K562 (cell line): Measurements from ENCODE around the gene DEGS2. TPM values are rescaled to one million over a fixed set of nuclear protein-coding genes. Genes with fewer than 3 reads are reported as not detected.

Source experiments
- CBX8 ChIP-seq: fragments of 200-600 bp; sonication (generic); IDR thresholded peaks from 2 replicates; pipeline ENCODE4 v1.6.1; 2012; ENCODE audit warnings: borderline replicate concordance, mixed run types, low read depth, mild to moderate bottlenecking, moderate library complexity, mixed read lengths, low read length, control low read depth, inconsistent platforms; ENCODE audit not compliant: poor library complexity, severe bottlenecking; ENCODE audit errors: extremely low read depth
- CSDE1 ChIP-seq, 2 experiments: fragments of 450-650 bp; IDR thresholded peaks; 2 replicates each; pipeline ENCODE4 v1.6.1; 2016; ENCODE audit warnings: mild to moderate bottlenecking in 1 of 2
- DIDO1 ChIP-seq: fragments of 450-650 bp; IDR thresholded peaks from 2 replicates; pipeline ENCODE4 v1.6.1; 2016; ENCODE audit warnings: low read depth, missing biosample characterization, missing genetic modification characterization
- FOXJ2 ChIP-seq: fragments of 200-800 bp; sonication (Bioruptor generic); IDR thresholded peaks from 2 replicates; pipeline ENCODE4 v1.6.1; 2016; ENCODE audit warnings: missing genetic modification characterization, missing compliant biosample characterization
- HCFC1 ChIP-seq: IDR thresholded peaks from 2 replicates; pipeline ENCODE4 v1.6.1; 2012; ENCODE audit warnings: low read depth, low read length, improper control_type of control experiment
- L3MBTL2 ChIP-seq: fragments of 450-650 bp; IDR thresholded peaks from 2 replicates; pipeline ENCODE4 v1.6.1; 2016; ENCODE audit warnings: mild to moderate bottlenecking, moderate library complexity
- MTF1 ChIP-seq: fragments of 250-450 bp; sonication (Bioruptor Pico); IDR thresholded peaks from 2 replicates; pipeline ENCODE4 v1.9.0; 2021; ENCODE audit warnings: moderate library complexity, mild to moderate bottlenecking, inconsistent platforms, borderline replicate concordance
- NR2C1 ChIP-seq, 2 experiments: fragments of 450-650 bp; IDR thresholded peaks; 2 replicates each; pipeline ENCODE4 v1.6.1; 2017; ENCODE audit warnings: mild to moderate bottlenecking in 2 of 2, antibody characterized with exemption in 1 of 2, inconsistent platforms in 1 of 2, missing compliant biosample characterization in 1 of 2, missing genetic modification characterization in 1 of 2
- NRF1 ChIP-seq, 2 experiments: fragments of 450-650 bp; IDR thresholded peaks in 1 of 2; conservative IDR thresholded peaks in 1 of 2; 2 replicates each; pipeline ENCODE4 v1.6.1; 2014; ENCODE audit warnings: mild to moderate bottlenecking in 2 of 2
- POLR3G ChIP-seq: IDR thresholded peaks from 2 replicates; pipeline ENCODE4 v1.6.1; 2011; ENCODE audit not compliant: insufficient read length, insufficient replicate concordance; ENCODE audit errors: extremely low read depth
- PTBP1 ChIP-seq: fragments of 200-400 bp; formaldehyde crosslinking; IDR thresholded peaks from 2 replicates; pipeline ENCODE4 v1.6.1; 2017; ENCODE audit warnings: low read depth, low read length
- RBM22 ChIP-seq: fragments of 200-400 bp; formaldehyde crosslinking; IDR thresholded peaks from 2 replicates; pipeline ENCODE4 v1.6.1; 2018; ENCODE audit warnings: low read length, low read depth; ENCODE audit not compliant: poor library complexity, severe bottlenecking
- SMAD4 ChIP-seq: fragments of 250-450 bp; sonication (Bioruptor Pico); conservative IDR thresholded peaks from 2 replicates; pipeline ENCODE4 v1.8.0; 2021; ENCODE audit warnings: inconsistent platforms, mild to moderate bottlenecking, moderate library complexity
- SPI1 ChIP-seq: IDR thresholded peaks from 2 replicates; pipeline ENCODE4 v1.6.1; 2011; ENCODE audit warnings: low read depth, low read length, control low read depth, borderline replicate concordance
- SREBF2 ChIP-seq: sonication (generic); formaldehyde crosslinking; IDR thresholded peaks from 2 replicates; pipeline ENCODE4 v1.4.0; 2020; ENCODE audit warnings: mild to moderate bottlenecking, missing genetic modification reagents
- STAT5B ChIP-seq: fragments of 250-450 bp; sonication (Bioruptor Pico); IDR thresholded peaks from 2 replicates; pipeline ENCODE4 v1.8.0; 2021; ENCODE audit warnings: mild to moderate bottlenecking, inconsistent platforms
- TCFL5 ChIP-seq: fragments of 250-450 bp; sonication (Bioruptor Pico); conservative IDR thresholded peaks from 2 replicates; pipeline ENCODE4 v1.6.1; 2021; ENCODE audit warnings: mild to moderate bottlenecking, moderate library complexity, matching md5 sums
- TRIM28 ChIP-seq: fragments of 450-650 bp; IDR thresholded peaks from 2 replicates; pipeline ENCODE4 v1.6.1; 2017
- U2AF2 ChIP-seq: fragments of 200-400 bp; formaldehyde crosslinking; optimal IDR thresholded peaks from 2 replicates; pipeline ENCODE3; 2017; ENCODE audit warnings: low read depth, mild to moderate bottlenecking, low read length
- XRCC4 ChIP-seq: IDR thresholded peaks from one replicate; pipeline ENCODE4 v1.6.1; 2011; ENCODE audit not compliant: insufficient read depth, insufficient read length; ENCODE audit errors: extremely low read depth
- ZFPM2 ChIP-seq: fragments of 250-450 bp; sonication (Bioruptor Pico); IDR thresholded peaks from 2 replicates; pipeline ENCODE4 v1.5.1; 2022; ENCODE audit warnings: mild to moderate bottlenecking
- ZKSCAN3 ChIP-seq: fragments of 250-450 bp; sonication (Bioruptor Pico); IDR thresholded peaks from 2 replicates; pipeline ENCODE4 v1.4.0; 2020
- ZNF121 ChIP-seq: sonication (generic); formaldehyde crosslinking; conservative IDR thresholded peaks from 2 replicates; pipeline ENCODE4 v1.8.0; 2022; ENCODE audit warnings: missing genetic modification reagents
- ZNF224 ChIP-seq: sonication (generic); formaldehyde crosslinking; IDR thresholded peaks from 2 replicates; pipeline ENCODE4 v1.8.0; 2022; ENCODE audit warnings: mild to moderate bottlenecking, missing genetic modification reagents
- ZNF253 ChIP-seq: fragments of 250-450 bp; sonication (Bioruptor Pico); conservative IDR thresholded peaks from 2 replicates; pipeline ENCODE4 v1.6.1; 2021; ENCODE audit warnings: mild to moderate bottlenecking
- ZSCAN29 ChIP-seq: fragments of 450-650 bp; IDR thresholded peaks from 2 replicates; pipeline ENCODE4 v1.6.1; 2017
- polyA plus RNA-seq, 8 experiments: library from polyadenylated mRNA; depleted of rRNA in 4 of 8; stranded (reverse) in 5 of 8; unstranded in 3 of 8; fragments of >200 nt; fragmentation: Nextera tagmentation in 2 of 8; fragmentation: Illumina TruSeq in 1 of 8; extraction: Ambion mirVana in 2 of 8; extraction: Trizol in 1 of 8; gene quantifications; 2 replicates each; pipeline versions ENCODE4 v1.2.1 to v1.2.3, GENCODE V29; 2011 to 2014; ENCODE audit warnings: inconsistent platforms in 1 of 8, missing spikeins in 1 of 8
- total RNA-seq, 7 experiments: library from RNA; depleted of rRNA in 6 of 7; stranded (reverse); fragments of >200 nt in 6 of 7; fragmentation: Illumina TruSeq in 2 of 7; extraction: Trizol in 2 of 7; gene quantifications; 2 replicates each; pipeline versions ENCODE4 v1.2.1 to v1.2.3, GENCODE V29; 2011 to 2021; ENCODE audit warnings: low replicate concordance in 1 of 7
- TF ChIP-seq, protein P1 (sequence below), 2 experiments: fragments of 200-800 bp in 1 of 2; sonication (Bioruptor generic) in 1 of 2; sonication (generic) in 1 of 2; formaldehyde crosslinking in 1 of 2; IDR thresholded peaks in 1 of 2; conservative IDR thresholded peaks in 1 of 2; 2 replicates each; pipeline versions ENCODE4 v1.5.0 to v1.6.1; 2016 to 2020; ENCODE audit warnings: missing compliant biosample characterization in 1 of 2, missing genetic modification characterization in 1 of 2, missing genetic modification reagents in 1 of 2
- TF ChIP-seq, protein P2 (sequence below): IDR thresholded peaks from 2 replicates; pipeline ENCODE4 v1.6.1; 2011; ENCODE audit not compliant: insufficient read length; ENCODE audit errors: extremely low read depth

The DEGS2 gene
- total and polyA plus RNA-seq, 9 of the 15 experiments (the other 6 are each of a cell fraction or from before 2014, with no cell fraction given) = 0.22 to 2.9 (median 0.70) TPM

GRCh38 chr14:100192672-100193416 lies 33.4 kb upstream of the DEGS2 start (continued):
- TF ChIP-seq TCFL5 (no peak), ZNF253 (CRISPR knock-in tag) (no peak), U2AF2 (no peak), ZFPM2 (CRISPR knock-in tag) (no peak), SMAD4 (CRISPR knock-in tag) (no peak; the same call in none of the 2 replicates), ZNF224 (CRISPR knock-in tag) (no peak), TRIM28 (no peak), ZNF121 (CRISPR knock-in tag) (no peak), L3MBTL2 (peak; percentile 84), SPI1 (peak; percentile 65; the same call in 1 of the 2 replicates), MTF1 (CRISPR knock-in tag) (no peak), XRCC4 (no peak), POLR3G (no peak), STAT5B (no peak), DIDO1 (tag) (no peak), ZSCAN29 (no peak), RBM22 (no peak), FOXJ2 (no peak), CSDE1 (IDR thresholded peaks at IDR 0.05) (no peak), CBX8 (no peak), HCFC1 (peak; percentile 33; the same call in 1 of the 2 replicates), SREBF2 (CRISPR knock-in tag) (no peak), NRF1 (conservative IDR thresholded peaks at IDR 0.05 in 1 of 2, IDR thresholded peaks at IDR 0.05 in 1 of 2) (peak; percentile 76 to 80), PTBP1 (0 out of 2 replicates have a peak, but pooled peaks have one; percentile 24), ZKSCAN3 (no peak), NR2C1 (IDR thresholded peaks at IDR 0.05) (peak; percentile 26), NR2C1 (tag; IDR thresholded peaks at IDR 0.05) (peak; percentile 79)
- TF ChIP-seq, protein P1, sequence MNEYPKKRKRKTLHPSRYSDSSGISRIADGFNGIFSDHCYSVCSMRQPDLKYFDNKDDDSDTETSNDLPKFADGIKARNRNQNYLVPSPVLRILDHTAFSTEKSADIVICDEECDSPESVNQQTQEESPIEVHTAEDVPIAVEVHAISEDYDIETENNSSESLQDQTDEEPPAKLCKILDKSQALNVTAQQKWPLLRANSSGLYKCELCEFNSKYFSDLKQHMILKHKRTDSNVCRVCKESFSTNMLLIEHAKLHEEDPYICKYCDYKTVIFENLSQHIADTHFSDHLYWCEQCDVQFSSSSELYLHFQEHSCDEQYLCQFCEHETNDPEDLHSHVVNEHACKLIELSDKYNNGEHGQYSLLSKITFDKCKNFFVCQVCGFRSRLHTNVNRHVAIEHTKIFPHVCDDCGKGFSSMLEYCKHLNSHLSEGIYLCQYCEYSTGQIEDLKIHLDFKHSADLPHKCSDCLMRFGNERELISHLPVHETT (CRISPR knock-in tag; conservative IDR thresholded peaks at IDR 0.05 in 1 of 2, IDR thresholded peaks at IDR 0.05 in 1 of 2) = peak in 1 of 2 experiments; percentile 55; a peak in 1 of 4 replicates
- TF ChIP-seq, protein P2, sequence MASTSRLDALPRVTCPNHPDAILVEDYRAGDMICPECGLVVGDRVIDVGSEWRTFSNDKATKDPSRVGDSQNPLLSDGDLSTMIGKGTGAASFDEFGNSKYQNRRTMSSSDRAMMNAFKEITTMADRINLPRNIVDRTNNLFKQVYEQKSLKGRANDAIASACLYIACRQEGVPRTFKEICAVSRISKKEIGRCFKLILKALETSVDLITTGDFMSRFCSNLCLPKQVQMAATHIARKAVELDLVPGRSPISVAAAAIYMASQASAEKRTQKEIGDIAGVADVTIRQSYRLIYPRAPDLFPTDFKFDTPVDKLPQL = no peak
